GM23338 (cell line): ENCODE results near the gene MINDY3. TPM values are rescaled to one million over a fixed set of nuclear protein-coding genes. Genes with fewer than 3 reads are reported as not detected.

Experiments used
- ATAC-seq: fragments of 200-7000 bp; cut with Tn5 transposase; 3 replicates; pipeline ENCODE4 v1.9.1; 2020
- DNase-seq: peaks from one replicate; pipeline ENCODE4 v3.0.0-alpha.2; 2015; ENCODE audit warnings: low spot score
- H2AFZ ChIP-seq: fragments of 200-600 bp; sonication (generic); 2 replicates; pipeline ENCODE4 v1.8.0; 2016; ENCODE audit warnings: antibody characterized with exemption, mild to moderate bottlenecking, moderate library complexity
- H3F3A ChIP-seq: fragments of 200-600 bp; sonication (generic); replicated peaks from 2 replicates; pipeline ENCODE4 v1.8.0; 2017; ENCODE audit warnings: antibody characterized with exemption, mixed run types, low read depth
- H3K27ac ChIP-seq: fragments of 200-600 bp; sonication (generic); 2 replicates; pipeline ENCODE4 v1.6.1; 2016; ENCODE audit warnings: low read depth
- H3K27me3 ChIP-seq: fragments of 200-600 bp; sonication (generic); 2 replicates; pipeline ENCODE4 v1.8.0; 2016; ENCODE audit warnings: mild to moderate bottlenecking, mixed run types, moderate library complexity; ENCODE audit not compliant: insufficient read depth
- H3K36me3 ChIP-seq: fragments of 200-600 bp; sonication (generic); 2 replicates; pipeline ENCODE4 v1.8.0; 2016; ENCODE audit warnings: mild to moderate bottlenecking; ENCODE audit not compliant: insufficient read depth
- H3K4me1 ChIP-seq: fragments of 200-600 bp; sonication (generic); 2 replicates; pipeline ENCODE4 v1.8.0; 2016; ENCODE audit warnings: mild to moderate bottlenecking, moderate library complexity; ENCODE audit not compliant: insufficient read depth
- H3K4me2 ChIP-seq: fragments of 200-600 bp; sonication (generic); 2 replicates; pipeline ENCODE4 v1.7.1; 2017; ENCODE audit warnings: mixed run types
- H3K4me3 ChIP-seq: fragments of 200-600 bp; sonication (generic); 2 replicates; pipeline ENCODE4 v1.6.1; 2016; ENCODE audit warnings: mixed run types
- H3K79me2 ChIP-seq: fragments of 200-600 bp; sonication (generic); replicated peaks from 2 replicates; pipeline ENCODE4 v1.8.0; 2017; ENCODE audit warnings: mild to moderate bottlenecking; ENCODE audit not compliant: insufficient read depth
- H3K9me2 ChIP-seq: fragments of 200-600 bp; sonication (generic); 2 replicates; pipeline ENCODE4 v1.8.0; 2017; ENCODE audit not compliant: insufficient read depth
- H4K20me1 ChIP-seq: fragments of 200-600 bp; sonication (generic); replicated peaks from 2 replicates; pipeline ENCODE4 v1.8.0; 2017; ENCODE audit warnings: mild to moderate bottlenecking; ENCODE audit not compliant: insufficient read depth
- H3K27ac Mint-ChIP-seq: 2 replicates; pipeline ENCODE4 v1.8.0; 2020; ENCODE audit warnings: inconsistent platforms, mild to moderate bottlenecking, moderate library complexity, mixed read lengths
- H3K27me3 Mint-ChIP-seq: 3 replicates; pipeline ENCODE4 v1.8.0; 2022; ENCODE audit warnings: low read depth, mild to moderate bottlenecking, moderate library complexity, mixed read lengths, inconsistent platforms; ENCODE audit not compliant: insufficient read depth, poor library complexity
- H3K36me3 Mint-ChIP-seq: 3 replicates; pipeline ENCODE4 v1.8.0; 2021; ENCODE audit warnings: low read depth, mild to moderate bottlenecking, inconsistent platforms, moderate library complexity, mixed read lengths
- H3K4me1 Mint-ChIP-seq: 3 replicates; pipeline ENCODE4 v1.8.0; 2020; ENCODE audit warnings: mild to moderate bottlenecking, inconsistent platforms, mixed read lengths
- H3K4me3 Mint-ChIP-seq: 3 replicates; pipeline ENCODE4 v1.8.0; 2021; ENCODE audit warnings: moderate library complexity, mild to moderate bottlenecking, inconsistent platforms, mixed read lengths
- H3K9me3 Mint-ChIP-seq: 3 replicates; pipeline ENCODE4 v1.8.0; 2020; ENCODE audit warnings: moderate library complexity, mild to moderate bottlenecking, inconsistent platforms, mixed read lengths
- CREB1 ChIP-seq: fragments of 250-450 bp; sonication (Bioruptor Pico); IDR thresholded peaks from 2 replicates; pipeline ENCODE4 v1.5.0; 2020; ENCODE audit warnings: low read depth, mild to moderate bottlenecking, moderate library complexity
- CTCF ChIP-seq, 2 experiments: fragments of 200-600 bp in 1 of 2; sonication (generic) in 1 of 2; conservative IDR thresholded peaks; 2 replicates each; pipeline versions ENCODE4 v1.5.1 to v1.6.1; 2016 to 2017; ENCODE audit warnings: antibody characterized with exemption in 2 of 2, low read depth in 2 of 2, mild to moderate bottlenecking in 2 of 2, moderate library complexity in 1 of 2
- EZH2 ChIP-seq: fragments of 200-600 bp; sonication (generic); IDR thresholded peaks from one replicate; pipeline ENCODE4 v1.8.0; 2017; ENCODE audit warnings: antibody characterized with exemption, mild to moderate bottlenecking, low read depth; ENCODE audit not compliant: unreplicated experiment
- EZH2phosphoT487 ChIP-seq: fragments of 200-600 bp; sonication (generic); IDR thresholded peaks from one replicate; pipeline ENCODE4 v1.8.1; 2018; ENCODE audit warnings: antibody characterized with exemption; ENCODE audit not compliant: unreplicated experiment
- JUNB ChIP-seq: IDR thresholded peaks from one replicate; pipeline ENCODE4 v1.6.1; 2016; ENCODE audit warnings: antibody characterized with exemption; ENCODE audit not compliant: unreplicated experiment
- NANOG ChIP-seq: IDR thresholded peaks from 2 replicates; pipeline ENCODE4 v1.6.1; 2016; ENCODE audit warnings: antibody characterized with exemption, borderline replicate concordance
- POLR2AphosphoS5 ChIP-seq: IDR thresholded peaks from 2 replicates; pipeline ENCODE4 v1.6.1; 2016; ENCODE audit warnings: antibody characterized with exemption, low read depth
- STAT1 ChIP-seq: IDR thresholded peaks from one replicate; pipeline ENCODE4 v1.6.1; 2016; ENCODE audit warnings: antibody characterized with exemption; ENCODE audit not compliant: unreplicated experiment
- ZNF114 ChIP-seq: fragments of 250-450 bp; sonication (Bioruptor Pico); IDR thresholded peaks from 2 replicates; pipeline ENCODE4 v1.5.0; 2020; ENCODE audit warnings: mild to moderate bottlenecking, moderate library complexity
- ZNF331 ChIP-seq: fragments of 250-450 bp; sonication (Bioruptor Pico); IDR thresholded peaks from 2 replicates; pipeline ENCODE4 v1.5.0; 2020; ENCODE audit warnings: low read depth, mild to moderate bottlenecking, moderate library complexity
- polyA plus RNA-seq: library from polyadenylated mRNA; unstranded; fragments of >200 nt; fragmentation: Nextera tagmentation; extraction: Ambion mirVana; gene quantifications from 2 replicates; pipeline ENCODE4 v1.2.1, GENCODE V29; 2016
- total RNA-seq: library from RNA; depleted of rRNA; stranded (reverse); fragments of >200 nt; shearing (Covaris generic); gene quantifications from 2 replicates; pipeline ENCODE4 v1.2.3, GENCODE V29; 2014
- TF ChIP-seq, protein P1 (sequence below): IDR thresholded peaks from one replicate; pipeline ENCODE4 v1.6.1; 2018; ENCODE audit warnings: antibody characterized with exemption; ENCODE audit not compliant: unreplicated experiment
- TF ChIP-seq, protein P2 (sequence below): fragments of 250-450 bp; sonication (Bioruptor Pico); IDR thresholded peaks from 2 replicates; pipeline ENCODE4 v1.5.0; 2020; ENCODE audit warnings: mild to moderate bottlenecking, moderate library complexity
- TF ChIP-seq, protein P3 (sequence below): IDR thresholded peaks from 2 replicates; pipeline ENCODE4 v1.6.1; 2016; ENCODE audit warnings: antibody characterized with exemption

Gene MINDY3
- total and polyA plus RNA-seq, 2 experiments from 2014 or later: 10.2 to 13.6 TPM

GRCh38 chr10:15869935-15870334 lies 9.6 kb upstream of the MINDY3 start:
- no peak overlapping the region for H3K4me3 Mint-ChIP-seq
- Histone ChIP-seq H3K9me2 (peaks cover 4% of the 10 kb centered on the region; the same call in 1 of the 2 replicates), H3K4me2 (no peak overlapping the region), H3K27ac (no peak overlapping the region), H3K4me1 (no peaks in the 10 kb centered on the region), H3K79me2 (no peaks in the 10 kb centered on the region), H3K27me3 (peaks cover 41% of the 10 kb centered on the region), H3K36me3 (no peaks in the 10 kb centered on the region), H4K20me1 (no peaks in the 10 kb centered on the region), H2AFZ (no peak overlapping the region), H3F3A (no peaks in the 10 kb centered on the region), H3K4me3 (no peak overlapping the region)
- peaks cover 15% of the 10 kb centered on the region for H3K27me3 Mint-ChIP-seq
- H3K4me1 Mint-ChIP-seq: no peaks in the 10 kb centered on the region
- ATAC-seq (no peak), DNase-seq (no peak)
- peaks cover 14% of the 10 kb centered on the region; the same call in 1 of the 3 replicates for H3K9me3 Mint-ChIP-seq
- TF ChIP-seq STAT1: no peak
- TF ChIP-seq, protein P1, sequence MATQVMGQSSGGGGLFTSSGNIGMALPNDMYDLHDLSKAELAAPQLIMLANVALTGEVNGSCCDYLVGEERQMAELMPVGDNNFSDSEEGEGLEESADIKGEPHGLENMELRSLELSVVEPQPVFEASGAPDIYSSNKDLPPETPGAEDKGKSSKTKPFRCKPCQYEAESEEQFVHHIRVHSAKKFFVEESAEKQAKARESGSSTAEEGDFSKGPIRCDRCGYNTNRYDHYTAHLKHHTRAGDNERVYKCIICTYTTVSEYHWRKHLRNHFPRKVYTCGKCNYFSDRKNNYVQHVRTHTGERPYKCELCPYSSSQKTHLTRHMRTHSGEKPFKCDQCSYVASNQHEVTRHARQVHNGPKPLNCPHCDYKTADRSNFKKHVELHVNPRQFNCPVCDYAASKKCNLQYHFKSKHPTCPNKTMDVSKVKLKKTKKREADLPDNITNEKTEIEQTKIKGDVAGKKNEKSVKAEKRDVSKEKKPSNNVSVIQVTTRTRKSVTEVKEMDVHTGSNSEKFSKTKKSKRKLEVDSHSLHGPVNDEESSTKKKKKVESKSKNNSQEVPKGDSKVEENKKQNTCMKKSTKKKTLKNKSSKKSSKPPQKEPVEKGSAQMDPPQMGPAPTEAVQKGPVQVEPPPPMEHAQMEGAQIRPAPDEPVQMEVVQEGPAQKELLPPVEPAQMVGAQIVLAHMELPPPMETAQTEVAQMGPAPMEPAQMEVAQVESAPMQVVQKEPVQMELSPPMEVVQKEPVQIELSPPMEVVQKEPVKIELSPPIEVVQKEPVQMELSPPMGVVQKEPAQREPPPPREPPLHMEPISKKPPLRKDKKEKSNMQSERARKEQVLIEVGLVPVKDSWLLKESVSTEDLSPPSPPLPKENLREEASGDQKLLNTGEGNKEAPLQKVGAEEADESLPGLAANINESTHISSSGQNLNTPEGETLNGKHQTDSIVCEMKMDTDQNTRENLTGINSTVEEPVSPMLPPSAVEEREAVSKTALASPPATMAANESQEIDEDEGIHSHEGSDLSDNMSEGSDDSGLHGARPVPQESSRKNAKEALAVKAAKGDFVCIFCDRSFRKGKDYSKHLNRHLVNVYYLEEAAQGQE: no peak
- TF ChIP-seq, protein P2, sequence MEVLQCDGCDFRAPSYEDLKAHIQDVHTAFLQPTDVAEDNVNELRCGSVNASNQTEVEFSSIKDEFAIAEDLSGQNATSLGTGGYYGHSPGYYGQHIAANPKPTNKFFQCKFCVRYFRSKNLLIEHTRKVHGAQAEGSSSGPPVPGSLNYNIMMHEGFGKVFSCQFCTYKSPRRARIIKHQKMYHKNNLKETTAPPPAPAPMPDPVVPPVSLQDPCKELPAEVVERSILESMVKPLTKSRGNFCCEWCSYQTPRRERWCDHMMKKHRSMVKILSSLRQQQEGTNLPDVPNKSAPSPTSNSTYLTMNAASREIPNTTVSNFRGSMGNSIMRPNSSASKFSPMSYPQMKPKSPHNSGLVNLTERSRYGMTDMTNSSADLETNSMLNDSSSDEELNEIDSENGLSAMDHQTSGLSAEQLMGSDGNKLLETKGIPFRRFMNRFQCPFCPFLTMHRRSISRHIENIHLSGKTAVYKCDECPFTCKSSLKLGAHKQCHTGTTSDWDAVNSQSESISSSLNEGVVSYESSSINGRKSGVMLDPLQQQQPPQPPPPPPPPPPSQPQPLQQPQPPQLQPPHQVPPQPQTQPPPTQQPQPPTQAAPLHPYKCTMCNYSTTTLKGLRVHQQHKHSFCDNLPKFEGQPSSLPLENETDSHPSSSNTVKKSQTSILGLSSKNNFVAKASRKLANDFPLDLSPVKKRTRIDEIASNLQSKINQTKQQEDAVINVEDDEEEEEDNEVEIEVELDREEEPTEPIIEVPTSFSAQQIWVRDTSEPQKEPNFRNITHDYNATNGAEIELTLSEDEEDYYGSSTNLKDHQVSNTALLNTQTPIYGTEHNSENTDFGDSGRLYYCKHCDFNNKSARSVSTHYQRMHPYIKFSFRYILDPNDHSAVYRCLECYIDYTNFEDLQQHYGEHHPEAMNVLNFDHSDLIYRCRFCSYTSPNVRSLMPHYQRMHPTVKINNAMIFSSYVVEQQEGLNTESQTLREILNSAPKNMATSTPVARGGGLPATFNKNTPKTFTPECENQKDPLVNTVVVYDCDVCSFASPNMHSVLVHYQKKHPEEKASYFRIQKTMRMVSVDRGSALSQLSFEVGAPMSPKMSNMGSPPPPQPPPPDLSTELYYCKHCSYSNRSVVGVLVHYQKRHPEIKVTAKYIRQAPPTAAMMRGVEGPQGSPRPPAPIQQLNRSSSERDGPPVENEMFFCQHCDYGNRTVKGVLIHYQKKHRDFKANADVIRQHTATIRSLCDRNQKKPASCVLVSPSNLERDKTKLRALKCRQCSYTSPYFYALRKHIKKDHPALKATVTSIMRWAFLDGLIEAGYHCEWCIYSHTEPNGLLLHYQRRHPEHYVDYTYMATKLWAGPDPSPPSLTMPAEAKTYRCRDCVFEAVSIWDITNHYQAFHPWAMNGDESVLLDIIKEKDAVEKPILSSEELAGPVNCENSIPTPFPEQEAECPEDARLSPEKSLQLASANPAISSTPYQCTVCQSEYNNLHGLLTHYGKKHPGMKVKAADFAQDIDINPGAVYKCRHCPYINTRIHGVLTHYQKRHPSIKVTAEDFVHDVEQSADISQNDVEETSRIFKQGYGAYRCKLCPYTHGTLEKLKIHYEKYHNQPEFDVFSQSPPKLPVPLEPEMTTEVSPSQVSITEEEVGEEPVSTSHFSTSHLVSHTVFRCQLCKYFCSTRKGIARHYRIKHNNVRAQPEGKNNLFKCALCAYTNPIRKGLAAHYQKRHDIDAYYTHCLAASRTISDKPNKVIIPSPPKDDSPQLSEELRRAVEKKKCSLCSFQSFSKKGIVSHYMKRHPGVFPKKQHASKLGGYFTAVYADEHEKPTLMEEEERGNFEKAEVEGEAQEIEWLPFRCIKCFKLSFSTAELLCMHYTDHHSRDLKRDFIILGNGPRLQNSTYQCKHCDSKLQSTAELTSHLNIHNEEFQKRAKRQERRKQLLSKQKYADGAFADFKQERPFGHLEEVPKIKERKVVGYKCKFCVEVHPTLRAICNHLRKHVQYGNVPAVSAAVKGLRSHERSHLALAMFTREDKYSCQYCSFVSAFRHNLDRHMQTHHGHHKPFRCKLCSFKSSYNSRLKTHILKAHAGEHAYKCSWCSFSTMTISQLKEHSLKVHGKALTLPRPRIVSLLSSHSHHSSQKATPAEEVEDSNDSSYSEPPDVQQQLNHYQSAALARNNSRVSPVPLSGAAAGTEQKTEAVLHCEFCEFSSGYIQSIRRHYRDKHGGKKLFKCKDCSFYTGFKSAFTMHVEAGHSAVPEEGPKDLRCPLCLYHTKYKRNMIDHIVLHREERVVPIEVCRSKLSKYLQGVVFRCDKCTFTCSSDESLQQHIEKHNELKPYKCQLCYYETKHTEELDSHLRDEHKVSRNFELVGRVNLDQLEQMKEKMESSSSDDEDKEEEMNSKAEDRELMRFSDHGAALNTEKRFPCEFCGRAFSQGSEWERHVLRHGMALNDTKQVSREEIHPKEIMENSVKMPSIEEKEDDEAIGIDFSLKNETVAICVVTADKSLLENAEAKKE (CRISPR knock-in tag): no peak
- no peak for TF ChIP-seq CREB1 (CRISPR knock-in tag)
- TF ChIP-seq POLR2AphosphoS5: no peak
- TF ChIP-seq CTCF (conservative IDR thresholded peaks at IDR 0.05; ENCODE audit: low read depth in 2 of 2): no peak
- no peak for TF ChIP-seq NANOG
- no peak for TF ChIP-seq JUNB
- TF ChIP-seq ZNF331: no peak
- no peak for TF ChIP-seq ZNF114 (CRISPR knock-in tag)
- TF ChIP-seq, protein P3, sequence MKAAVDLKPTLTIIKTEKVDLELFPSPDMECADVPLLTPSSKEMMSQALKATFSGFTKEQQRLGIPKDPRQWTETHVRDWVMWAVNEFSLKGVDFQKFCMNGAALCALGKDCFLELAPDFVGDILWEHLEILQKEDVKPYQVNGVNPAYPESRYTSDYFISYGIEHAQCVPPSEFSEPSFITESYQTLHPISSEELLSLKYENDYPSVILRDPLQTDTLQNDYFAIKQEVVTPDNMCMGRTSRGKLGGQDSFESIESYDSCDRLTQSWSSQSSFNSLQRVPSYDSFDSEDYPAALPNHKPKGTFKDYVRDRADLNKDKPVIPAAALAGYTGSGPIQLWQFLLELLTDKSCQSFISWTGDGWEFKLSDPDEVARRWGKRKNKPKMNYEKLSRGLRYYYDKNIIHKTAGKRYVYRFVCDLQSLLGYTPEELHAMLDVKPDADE: no peak
- no peak for TF ChIP-seq EZH2
- TF ChIP-seq EZH2phosphoT487: no peak
- H3K36me3 Mint-ChIP-seq: 0 out of 3 replicates have a peak, but pooled peaks cover 2% of the 10 kb centered on the region
- no peak overlapping the region for H3K27ac Mint-ChIP-seq
